Sigmoid colon (tissue), 3 donors: Measurements from ENCODE around the gene PPP4R3C.

ENCODE experiments used
- CTCF ChIP-seq, 4 experiments: fragments of 450-650 bp in 3 of 4; fragments of 200-600 bp in 1 of 4; IDR thresholded peaks; one replicate each; pipeline ENCODE4 v1.5.1; 2016 to 2019; ENCODE audit warnings: antibody characterized with exemption in 4 of 4, mild to moderate bottlenecking in 3 of 4, moderate library complexity in 2 of 4
- POLR2A ChIP-seq, 2 donors: fragments of 450-650 bp; IDR thresholded peaks; one replicate each; pipeline ENCODE4 v1.6.1; 2016; ENCODE audit warnings: antibody characterized with exemption in 2 of 2, mild to moderate bottlenecking in 2 of 2, moderate library complexity in 2 of 2

GRCh38 chrX:27446423-27446822 is 16.7 kb downstream of the PPP4R3C start:
- TF ChIP-seq CTCF (IDR thresholded peaks at IDR 0.05) (no peak), POLR2A (IDR thresholded peaks at IDR 0.05) (no peak)
